ENCODE measurements around the gene SCAMP2. TPM values are rescaled to one million over a fixed set of nuclear protein-coding genes. Genes with fewer than 3 reads are reported as not detected.

SCAMP2 gene
- total and polyA plus RNA-seq, 2 of the 13 experiments (the other 11 are each of a cell fraction or from before 2014, with no cell fraction given): 34.8 to 121 TPM

- no peak for TF ChIP-seq SAFB2 (CRISPR knock-in tag; IDR thresholded peaks at IDR 0.05; ENCODE audit: borderline replicate concordance, low read depth)
- TF ChIP-seq SOX6 (IDR thresholded peaks at IDR 0.05): no peak
- no peak for TF ChIP-seq SOX6 (CRISPR knock-in tag; IDR thresholded peaks at IDR 0.05)
- 0 out of 2 replicates have a peak, but pooled peaks have one; percentile 1 for TF ChIP-seq CREBL2 (CRISPR knock-in tag; IDR thresholded peaks at IDR 0.05; ENCODE audit: borderline replicate concordance)
- no peak for TF ChIP-seq PLRG1 (conservative IDR thresholded peaks at IDR 0.05)
- TF ChIP-seq MED13 (CRISPR knock-in tag; IDR thresholded peaks at IDR 0.05): no peak
- TF ChIP-seq CBX5 (CRISPR knock-in tag; IDR thresholded peaks at IDR 0.05; ENCODE audit: borderline replicate concordance): no peak
- no peak for TF ChIP-seq ZBTB8A (CRISPR knock-in tag; IDR thresholded peaks at IDR 0.05; ENCODE audit: borderline replicate concordance, low read depth)
- TF ChIP-seq ZBTB25 (CRISPR knock-in tag; IDR thresholded peaks at IDR 0.05): no peak
- TF ChIP-seq ZSCAN30 (CRISPR knock-in tag; IDR thresholded peaks at IDR 0.05): 0 out of 2 replicates have a peak, but pooled peaks have one; percentile 26
- TF ChIP-seq RFXANK (CRISPR knock-in tag; IDR thresholded peaks at IDR 0.05): no peak
- no peak for TF ChIP-seq ZNF318 (CRISPR knock-in tag; IDR thresholded peaks at IDR 0.05)
- TF ChIP-seq PLSCR1 (CRISPR knock-in tag; IDR thresholded peaks at IDR 0.05; ENCODE audit: borderline replicate concordance): no peak
- no peak for TF ChIP-seq MEF2D (CRISPR knock-in tag; IDR thresholded peaks at IDR 0.05)
- TF ChIP-seq RARG (CRISPR knock-in tag; IDR thresholded peaks at IDR 0.05; ENCODE audit: low read depth): no peak
- TF ChIP-seq ZNF567 (CRISPR knock-in tag; IDR thresholded peaks at IDR 0.05; ENCODE audit: borderline replicate concordance): 0 out of 2 replicates have a peak, but pooled peaks have one; percentile 22
- no peak for TF ChIP-seq ZNF672 (CRISPR knock-in tag; IDR thresholded peaks at IDR 0.05)
- no peak for TF ChIP-seq SP2 (CRISPR knock-in tag; IDR thresholded peaks at IDR 0.05)
- TF ChIP-seq SMC3 (IDR thresholded peaks at IDR 0.05; ENCODE audit: low read length): no peak
- no peak for TF ChIP-seq MAFK (conservative IDR thresholded peaks at IDR 0.05 in 1 of 2, IDR thresholded peaks at IDR 0.05 in 1 of 2; ENCODE audit: low read length in 2 of 2)
- no peak for TF ChIP-seq MTERF4 (CRISPR knock-in tag; IDR thresholded peaks at IDR 0.05)
Measured at GRCh38 chr15:74906067-74906449, 32.9 kb upstream of the SCAMP2 start (continued).

Measured in HepG2 (cell line).